HEK293T (cell line): Measurements from ENCODE around the gene DTD1.

Experiments used
- ARNT ChIP-seq: fragments of 450-650 bp; IDR thresholded peaks from 2 replicates; pipeline ENCODE4 v1.6.1; 2017; ENCODE audit warnings: mild to moderate bottlenecking
- BHLHE40 ChIP-seq: fragments of 450-650 bp; IDR thresholded peaks from 2 replicates; pipeline ENCODE4 v1.6.1; 2016; ENCODE audit warnings: mild to moderate bottlenecking, moderate library complexity, borderline replicate concordance
- CTBP1 ChIP-seq: fragments of 450-650 bp; IDR thresholded peaks from 2 replicates; pipeline ENCODE4 v1.6.1; 2016; ENCODE audit warnings: borderline replicate concordance
- ELF4 ChIP-seq: fragments of 450-650 bp; IDR thresholded peaks from 2 replicates; pipeline ENCODE4 v1.6.1; 2017; ENCODE audit warnings: antibody characterized with exemption
- FOXA1 ChIP-seq: fragments of 450-650 bp; IDR thresholded peaks from 2 replicates; pipeline ENCODE4 v1.6.1; 2016; ENCODE audit warnings: mild to moderate bottlenecking
- FOXK2 ChIP-seq: fragments of 450-650 bp; IDR thresholded peaks from 2 replicates; pipeline ENCODE4 v1.6.1; 2016; ENCODE audit warnings: mild to moderate bottlenecking
- FOXM1 ChIP-seq: fragments of 450-650 bp; IDR thresholded peaks from 2 replicates; pipeline ENCODE4 v1.6.1; 2017; ENCODE audit warnings: mild to moderate bottlenecking, borderline replicate concordance
- LEF1 ChIP-seq: fragments of 450-650 bp; IDR thresholded peaks from 2 replicates; pipeline ENCODE4 v1.6.1; 2017; ENCODE audit warnings: mild to moderate bottlenecking, borderline replicate concordance
- PKNOX1 ChIP-seq: fragments of 450-650 bp; IDR thresholded peaks from 2 replicates; pipeline ENCODE4 v1.6.1; 2016
- SP1 ChIP-seq: fragments of 450-650 bp; IDR thresholded peaks from 2 replicates; pipeline ENCODE4 v1.6.1; 2017
- TARDBP ChIP-seq: fragments of 450-650 bp; IDR thresholded peaks from 2 replicates; pipeline ENCODE4 v1.6.1; 2016
- ZNF384 ChIP-seq: fragments of 450-650 bp; IDR thresholded peaks from 2 replicates; pipeline ENCODE4 v1.6.1; 2016

GRCh38 chr20:18553746-18554145 lies 34.1 kb upstream of the DTD1 start:
- no peak for TF ChIP-seq ZNF384
- TF ChIP-seq TARDBP, result no peak
- no peak for TF ChIP-seq FOXA1
- TF ChIP-seq FOXM1, result no peak
- TF ChIP-seq FOXK2, result no peak
- no peak for TF ChIP-seq BHLHE40
- no peak for TF ChIP-seq PKNOX1
- no peak for TF ChIP-seq SP1
- no peak for TF ChIP-seq ELF4
- TF ChIP-seq ARNT, result no peak
- TF ChIP-seq LEF1, result no peak
- no peak for TF ChIP-seq CTBP1
